IMR-90 (cell line): Measurements from ENCODE around the gene RPL10A. TPM values are rescaled to one million over a fixed set of nuclear protein-coding genes. Genes with fewer than 3 reads are reported as not detected.

Experiments used
- ATAC-seq: fragments of 200-7000 bp; cut with Tn5 transposase; 2 replicates; pipeline ENCODE4 v1.9.1; 2020; ENCODE audit warnings: low read depth, mild to moderate bottlenecking, moderate library complexity
- BruUV-seq: library from RNA; stranded (reverse); fragments of 400-500 nt; replicated peaks from 2 replicates; lab custom pipeline; 2021; lab: Mats Ljungman, UMichigan
- CTCF ChIA-PET: fragments of 300-600 bp; formaldehyde crosslinking; extraction: SDS; loops from one replicate; lab custom pipeline; 2021; ENCODE audit warnings: antibody characterized with exemption; lab: Yijun Ruan, JAX
- POLR2A ChIA-PET: fragments of 300-600 bp; sonication (Branson Sonifier 250); formaldehyde crosslinking; loops from one replicate; lab custom pipeline; 2022; ENCODE audit warnings: antibody characterized with exemption; ENCODE audit not compliant: unreplicated experiment; lab: Charles Lee
- DNase-seq: peaks from one replicate; pipeline ENCODE4 v3.0.0; 2013
- H2AFZ ChIP-seq: replicated peaks from 2 replicates; pipeline ENCODE3; 2013; ENCODE audit warnings: low read length, mild to moderate bottlenecking; ENCODE audit not compliant: poor library complexity
- H2AK5ac ChIP-seq: 2 replicates; pipeline ENCODE4 v1.6.1; 2013; ENCODE audit warnings: low read depth, low read length, inconsistent platforms
- H2AK9ac ChIP-seq: replicated peaks from 2 replicates; pipeline ENCODE3; 2013; ENCODE audit warnings: mild to moderate bottlenecking, low read depth, low read length, moderate library complexity; ENCODE audit not compliant: poor library complexity
- H2BK120ac ChIP-seq: 2 replicates; pipeline ENCODE4 v1.6.1; 2013; ENCODE audit warnings: low read depth, low read length, inconsistent platforms
- H2BK15ac ChIP-seq: 3 replicates; pipeline ENCODE4 v1.6.1; 2013; ENCODE audit warnings: low read depth, low read length, inconsistent platforms
- H2BK20ac ChIP-seq: 2 replicates; pipeline ENCODE4 v1.6.1; 2013; ENCODE audit warnings: low read depth, mild to moderate bottlenecking, inconsistent platforms, low read length, moderate library complexity
- H2BK5ac ChIP-seq: 2 replicates; pipeline ENCODE4 v1.6.1; 2013; ENCODE audit warnings: mild to moderate bottlenecking, low read depth, low read length, inconsistent platforms; ENCODE audit not compliant: poor library complexity, severe bottlenecking
- H3K14ac ChIP-seq: replicated peaks from 2 replicates; pipeline ENCODE4 v1.6.1; 2013; ENCODE audit warnings: low read depth, low read length, inconsistent platforms
- H3K18ac ChIP-seq: 2 replicates; pipeline ENCODE4 v1.6.1; 2013; ENCODE audit warnings: low read depth, low read length, control low read depth
- H3K23ac ChIP-seq: 2 replicates; pipeline ENCODE4 v1.6.1; 2013; ENCODE audit warnings: low read depth, low read length, inconsistent platforms
- H3K27ac ChIP-seq: 2 replicates; pipeline ENCODE4 v1.5.1; 2013; ENCODE audit warnings: mild to moderate bottlenecking, control low read depth, low read length; ENCODE audit not compliant: insufficient read depth
- H3K27me3 ChIP-seq: 2 replicates; pipeline ENCODE4 v1.6.1; 2013; ENCODE audit warnings: low read length; ENCODE audit not compliant: control insufficient read depth, insufficient read depth
- H3K36me3 ChIP-seq: 2 replicates; pipeline ENCODE4 v1.6.1; 2013; ENCODE audit warnings: low read length, mixed read lengths; ENCODE audit not compliant: control insufficient read depth, insufficient read depth
- H3K4ac ChIP-seq: 2 replicates; pipeline ENCODE4 v1.6.1; 2013; ENCODE audit warnings: low read depth, low read length, inconsistent platforms
- H3K4me1 ChIP-seq: 2 replicates; pipeline ENCODE4 v1.6.1; 2013; ENCODE audit warnings: low read length, mixed read lengths; ENCODE audit not compliant: control insufficient read depth, insufficient read depth
- H3K4me2 ChIP-seq: 2 replicates; pipeline ENCODE4 v1.6.1; 2013; ENCODE audit warnings: low read depth, mild to moderate bottlenecking, control low read depth, low read length, moderate library complexity
- H3K4me3 ChIP-seq: 2 replicates; pipeline ENCODE4 v1.5.1; 2013; ENCODE audit warnings: low read depth, mild to moderate bottlenecking, control low read depth, low read length, moderate library complexity; ENCODE audit not compliant: insufficient read depth
- H3K56ac ChIP-seq: 2 replicates; pipeline ENCODE4 v1.6.1; 2013; ENCODE audit warnings: low read length, inconsistent platforms; ENCODE audit not compliant: insufficient read depth; ENCODE audit errors: extremely low read depth
- H3K79me1 ChIP-seq, 2 experiments: 2 replicates each; pipeline ENCODE4 v1.6.1; 2013; ENCODE audit warnings: low read length in 2 of 2, inconsistent platforms in 1 of 2, low read depth in 1 of 2
- H3K9ac ChIP-seq: 2 replicates; pipeline ENCODE4 v1.6.1; 2013; ENCODE audit warnings: low read depth, low read length, control low read depth
- H3K9me1 ChIP-seq: 2 replicates; pipeline ENCODE4 v1.6.1; 2013; ENCODE audit warnings: low read length, inconsistent platforms; ENCODE audit not compliant: insufficient read depth
- H3K9me3 ChIP-seq: 2 replicates; pipeline ENCODE4 v1.6.1; 2013; ENCODE audit warnings: low read length; ENCODE audit not compliant: control insufficient read depth, insufficient read depth
- H4K20me1 ChIP-seq: 2 replicates; pipeline ENCODE4 v1.6.1; 2013; ENCODE audit warnings: low read length, inconsistent platforms; ENCODE audit not compliant: insufficient read depth
- H4K5ac ChIP-seq: 2 replicates; pipeline ENCODE4 v1.6.1; 2013; ENCODE audit warnings: mild to moderate bottlenecking, low read depth, low read length, control low read depth
- H4K8ac ChIP-seq, 2 experiments: 2 replicates each; pipeline ENCODE4 v1.6.1; 2013; ENCODE audit warnings: low read depth in 2 of 2, low read length in 2 of 2, control low read depth in 1 of 2, inconsistent platforms in 1 of 2
- H4K91ac ChIP-seq: 2 replicates; pipeline ENCODE4 v1.6.1; 2013; ENCODE audit warnings: low read depth, low read length, inconsistent platforms; ENCODE audit not compliant: insufficient read depth
- BHLHE40 ChIP-seq: fragments of 150-350 bp; IDR thresholded peaks from 2 replicates; pipeline ENCODE4 v1.6.1; 2016; ENCODE audit warnings: mild to moderate bottlenecking, low read depth, low read length
- CEBPB ChIP-seq: IDR thresholded peaks from 2 replicates; pipeline ENCODE4 v1.6.1; 2012; ENCODE audit warnings: low read depth, low read length, improper control_type of control experiment
- CHD1 ChIP-seq: IDR thresholded peaks from 2 replicates; pipeline ENCODE4 v1.6.1; 2012; ENCODE audit warnings: low read depth, low read length, improper control_type of control experiment
- FOS ChIP-seq: fragments of 150-350 bp; IDR thresholded peaks from 2 replicates; pipeline ENCODE4 v1.6.1; 2016; ENCODE audit warnings: low read depth, low read length
- MAFK ChIP-seq: IDR thresholded peaks from 2 replicates; pipeline ENCODE4 v1.6.1; 2012; ENCODE audit warnings: low read depth, low read length, improper control_type of control experiment
- MAZ ChIP-seq: IDR thresholded peaks from 2 replicates; pipeline ENCODE4 v1.6.1; 2012; ENCODE audit warnings: low read depth, mild to moderate bottlenecking, low read length, improper control_type of control experiment, moderate library complexity, borderline replicate concordance
- MXI1 ChIP-seq: IDR thresholded peaks from 2 replicates; pipeline ENCODE4 v1.6.1; 2012; ENCODE audit warnings: low read depth, mild to moderate bottlenecking, low read length, moderate library complexity, borderline replicate concordance
- NFE2L2 ChIP-seq: fragments of 150-350 bp; IDR thresholded peaks from 2 replicates; pipeline ENCODE4 v1.6.1; 2016; ENCODE audit warnings: low read depth, mild to moderate bottlenecking, low read length
- POLR2A ChIP-seq: IDR thresholded peaks from 2 replicates; pipeline ENCODE4 v1.6.1; 2012; ENCODE audit warnings: mild to moderate bottlenecking, low read depth, low read length
- RAD21 ChIP-seq: IDR thresholded peaks from 2 replicates; pipeline ENCODE4 v1.6.1; 2012; ENCODE audit warnings: low read length, improper control_type of control experiment
- RCOR1 ChIP-seq: IDR thresholded peaks from 2 replicates; pipeline ENCODE4 v1.6.1; 2012; ENCODE audit warnings: mild to moderate bottlenecking, low read length, improper control_type of control experiment; ENCODE audit not compliant: insufficient replicate concordance
- RFX5 ChIP-seq: IDR thresholded peaks from 2 replicates; pipeline ENCODE4 v1.8.0; 2012; ENCODE audit warnings: low read depth, mild to moderate bottlenecking, low read length, moderate library complexity
- SMC3 ChIP-seq: fragments of 150-350 bp; IDR thresholded peaks from 2 replicates; pipeline ENCODE4 v1.6.1; 2016; ENCODE audit warnings: low read depth, mild to moderate bottlenecking, antibody characterized with exemption, low read length, moderate library complexity
- WGBS, 2 experiments: methylation state at CpG; one replicate each; pipeline versions ENCODE4 v1.1.5 to v1.1.7; 2013; ENCODE audit warnings: missing lambda C conversion rate in 2 of 2; ENCODE audit not compliant: insufficient read length in 1 of 2; ENCODE audit errors: extremely low coverage in 2 of 2; 5-methylcytosine and 5-hydroxymethylcytosine counted together
- dilution Hi-C: fragments of 300-500 bp; cut with HindIII; formaldehyde crosslinking; loops from one replicate; pipeline ENCODE4 v1.14.3; 2018; ENCODE audit warnings: low sequenced_read_pairs; ENCODE audit not compliant: unreplicated experiment
- in situ Hi-C: fragments of 300-500 bp; cut with MboI; formaldehyde crosslinking; loops from 3 replicates; pipeline ENCODE4 v1.14.3; 2019; ENCODE audit warnings: low sequenced_read_pairs, inconsistent platforms, mixed read lengths
- intact Hi-C: fragments of 100-400 bp; cut with micrococcal nuclease; formaldehyde crosslinking; loops from 2 replicates; pipeline ENCODE4 v1.10.0; 2022
- polyA plus RNA-seq, 3 experiments: library from polyadenylated mRNA; depleted of rRNA; stranded (reverse); fragments of >200 nt; gene quantifications; 2 replicates each; pipeline ENCODE4 v1.2.3, GENCODE V29; 2012; ENCODE audit warnings: low replicate concordance in 1 of 3
- total RNA-seq: library from RNA; depleted of rRNA; stranded (reverse); fragments of >200 nt; gene quantifications from 2 replicates; pipeline ENCODE4 v1.2.3, GENCODE V29; 2012
- TF ChIP-seq, protein P1 (sequence below): fragments of 150-350 bp; IDR thresholded peaks from 2 replicates; pipeline ENCODE4 v1.6.1; 2016; ENCODE audit warnings: low read depth, mild to moderate bottlenecking, low read length, moderate library complexity, borderline replicate concordance
- TF ChIP-seq, protein P2 (sequence below): conservative IDR thresholded peaks from 2 replicates; pipeline ENCODE4 v1.5.1; 2012; ENCODE audit warnings: mild to moderate bottlenecking, low read depth, low read length, improper control_type of control experiment
- TF ChIP-seq, protein P3 (sequence below): fragments of 150-350 bp; IDR thresholded peaks from 2 replicates; pipeline ENCODE4 v1.6.1; 2017; ENCODE audit warnings: mild to moderate bottlenecking, antibody characterized with exemption, low read length, low read depth

RPL10A gene
- total and polyA plus RNA-seq, 2 of the 4 experiments (the other 2 are of a cell fraction), result 2,310 to 3,153 TPM

DNA sequence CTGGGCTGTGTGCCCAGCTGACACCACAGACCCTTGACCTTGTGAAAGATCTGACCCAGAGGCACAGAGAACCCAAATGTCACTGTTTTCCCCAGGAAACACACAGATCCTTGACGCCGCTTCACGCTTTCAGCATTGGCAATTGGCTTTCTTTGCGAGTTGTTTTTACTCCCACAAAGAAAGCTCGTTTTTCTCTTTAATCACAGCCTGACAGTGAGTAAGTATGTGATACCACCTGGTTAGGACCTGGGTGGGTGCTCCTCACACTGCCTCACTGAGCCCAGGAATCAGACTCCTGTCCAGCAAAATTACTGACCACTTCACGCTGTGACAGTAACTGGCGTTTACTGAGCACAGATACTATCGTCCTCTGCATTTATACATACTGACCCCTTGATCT is 13.0 kb downstream of the RPL10A start:
- TF ChIP-seq CEBPB (no peak), MXI1 (no peak), BHLHE40 (no peak), RFX5 (no peak), MAFK (no peak), NFE2L2 (no peak), POLR2A (no peak), RAD21 (no peak), FOS (no peak), SMC3 (no peak), MAZ (no peak), RCOR1 (no peak), CHD1 (no peak)
- TF ChIP-seq, protein P1, sequence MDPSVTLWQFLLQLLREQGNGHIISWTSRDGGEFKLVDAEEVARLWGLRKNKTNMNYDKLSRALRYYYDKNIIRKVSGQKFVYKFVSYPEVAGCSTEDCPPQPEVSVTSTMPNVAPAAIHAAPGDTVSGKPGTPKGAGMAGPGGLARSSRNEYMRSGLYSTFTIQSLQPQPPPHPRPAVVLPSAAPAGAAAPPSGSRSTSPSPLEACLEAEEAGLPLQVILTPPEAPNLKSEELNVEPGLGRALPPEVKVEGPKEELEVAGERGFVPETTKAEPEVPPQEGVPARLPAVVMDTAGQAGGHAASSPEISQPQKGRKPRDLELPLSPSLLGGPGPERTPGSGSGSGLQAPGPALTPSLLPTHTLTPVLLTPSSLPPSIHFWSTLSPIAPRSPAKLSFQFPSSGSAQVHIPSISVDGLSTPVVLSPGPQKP, result no peak
- TF ChIP-seq, protein P2, sequence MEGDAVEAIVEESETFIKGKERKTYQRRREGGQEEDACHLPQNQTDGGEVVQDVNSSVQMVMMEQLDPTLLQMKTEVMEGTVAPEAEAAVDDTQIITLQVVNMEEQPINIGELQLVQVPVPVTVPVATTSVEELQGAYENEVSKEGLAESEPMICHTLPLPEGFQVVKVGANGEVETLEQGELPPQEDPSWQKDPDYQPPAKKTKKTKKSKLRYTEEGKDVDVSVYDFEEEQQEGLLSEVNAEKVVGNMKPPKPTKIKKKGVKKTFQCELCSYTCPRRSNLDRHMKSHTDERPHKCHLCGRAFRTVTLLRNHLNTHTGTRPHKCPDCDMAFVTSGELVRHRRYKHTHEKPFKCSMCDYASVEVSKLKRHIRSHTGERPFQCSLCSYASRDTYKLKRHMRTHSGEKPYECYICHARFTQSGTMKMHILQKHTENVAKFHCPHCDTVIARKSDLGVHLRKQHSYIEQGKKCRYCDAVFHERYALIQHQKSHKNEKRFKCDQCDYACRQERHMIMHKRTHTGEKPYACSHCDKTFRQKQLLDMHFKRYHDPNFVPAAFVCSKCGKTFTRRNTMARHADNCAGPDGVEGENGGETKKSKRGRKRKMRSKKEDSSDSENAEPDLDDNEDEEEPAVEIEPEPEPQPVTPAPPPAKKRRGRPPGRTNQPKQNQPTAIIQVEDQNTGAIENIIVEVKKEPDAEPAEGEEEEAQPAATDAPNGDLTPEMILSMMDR, result no peak
- TF ChIP-seq, protein P3, sequence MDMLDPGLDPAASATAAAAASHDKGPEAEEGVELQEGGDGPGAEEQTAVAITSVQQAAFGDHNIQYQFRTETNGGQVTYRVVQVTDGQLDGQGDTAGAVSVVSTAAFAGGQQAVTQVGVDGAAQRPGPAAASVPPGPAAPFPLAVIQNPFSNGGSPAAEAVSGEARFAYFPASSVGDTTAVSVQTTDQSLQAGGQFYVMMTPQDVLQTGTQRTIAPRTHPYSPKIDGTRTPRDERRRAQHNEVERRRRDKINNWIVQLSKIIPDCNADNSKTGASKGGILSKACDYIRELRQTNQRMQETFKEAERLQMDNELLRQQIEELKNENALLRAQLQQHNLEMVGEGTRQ, result no peak
- Histone ChIP-seq H4K20me1 (peaks cover 18% of the 10 kb centered on the region), H3K9me3 (no peaks in the 10 kb centered on the region), H3K9ac (no peak overlapping the region), H3K14ac (no peak overlapping the region), H2BK15ac (no peak overlapping the region), H3K4ac (no peak overlapping the region), H2BK5ac (no peak overlapping the region), H3K4me1 (peaks cover 17% of the 10 kb centered on the region), H2BK120ac (no peak overlapping the region), H3K36me3 (peaks cover 58% of the 10 kb centered on the region), H2AK9ac (no peak overlapping the region), H4K91ac (no peak overlapping the region), H4K8ac (no peak overlapping the region), H3K56ac (no peak overlapping the region), H3K9me1 (peaks cover 26% of the 10 kb centered on the region), H3K4me3 (no peak overlapping the region), H3K79me1 (peaks cover 34 to 61% of the 10 kb centered on the region in 2 experiments), H3K4me2 (no peak overlapping the region), H3K23ac (no peak overlapping the region), H4K5ac (no peak overlapping the region), H3K27me3 (no peaks in the 10 kb centered on the region), H2BK20ac (no peak overlapping the region), H2AK5ac (no peak overlapping the region), H3K27ac (no peak overlapping the region), H3K18ac (no peak overlapping the region), H2AFZ (no peak overlapping the region)
- dilution Hi-C loops (no loop called here), in situ Hi-C loops (no loop called here), intact Hi-C loops (no loop called here)
- ATAC-seq (no peak), DNase-seq (no peak)
- POLR2A ChIA-PET, result interaction anchor here (0.6 kb wide), 2 partner anchors 8 to 130 kb away, joined by 4 to 17 read pairs; no protein-coding TSS in a partner anchor
- CTCF ChIA-PET, result interaction anchor here (0.6 kb wide), 1 partner anchor 9 kb away, joined by 3 read pairs; no protein-coding TSS in a partner anchor
- TSS peak; percentile 38 for BruUV-seq
- WGBS, 2 experiments, result no CpG with 5 or more reads among the region's 8 CpGs
